Skeletal muscle satellite cell (primary cell): ENCODE results near the gene SDSL.

Experiments
- H3K27me3 ChIP-seq: 2 replicates; pipeline ENCODE4 v1.7.0; 2013; ENCODE audit warnings: low read length; ENCODE audit not compliant: control insufficient read depth, insufficient read depth
- H3K36me3 ChIP-seq: 2 replicates; pipeline ENCODE4 v1.7.0; 2013; ENCODE audit warnings: mild to moderate bottlenecking, control low read depth, low read length; ENCODE audit not compliant: insufficient read depth
- H3K4me1 ChIP-seq: 2 replicates; pipeline ENCODE4 v1.7.0; 2013; ENCODE audit warnings: low read length; ENCODE audit not compliant: control insufficient read depth, insufficient read depth
- H3K4me2 ChIP-seq: 2 replicates; pipeline ENCODE4 v1.7.0; 2013; ENCODE audit warnings: mild to moderate bottlenecking, low read length
- H3K4me3 ChIP-seq: 2 replicates; pipeline ENCODE4 v1.7.0; 2013; ENCODE audit warnings: low read length
- H3K9ac ChIP-seq: 2 replicates; pipeline ENCODE4 v1.7.0; 2013; ENCODE audit warnings: mild to moderate bottlenecking, low read depth, low read length, moderate library complexity
- H3K9me3 ChIP-seq: replicated peaks from 2 replicates; pipeline ENCODE4 v1.7.0; 2013; ENCODE audit warnings: mild to moderate bottlenecking, control low read depth, low read length

Gene SDSL

GRCh38 chr12:113440947-113441782 lies 19.0 kb downstream of the SDSL start:
- Histone ChIP-seq H3K27me3 (peaks cover 66% of the 10 kb centered on the region), H3K4me1 (no peaks in the 10 kb centered on the region), H3K4me2 (no peak overlapping the region), H3K4me3 (no peak overlapping the region), H3K9ac (no peak overlapping the region), H3K36me3 (no peaks in the 10 kb centered on the region), H3K9me3 (no peaks in the 10 kb centered on the region)

DNA sequence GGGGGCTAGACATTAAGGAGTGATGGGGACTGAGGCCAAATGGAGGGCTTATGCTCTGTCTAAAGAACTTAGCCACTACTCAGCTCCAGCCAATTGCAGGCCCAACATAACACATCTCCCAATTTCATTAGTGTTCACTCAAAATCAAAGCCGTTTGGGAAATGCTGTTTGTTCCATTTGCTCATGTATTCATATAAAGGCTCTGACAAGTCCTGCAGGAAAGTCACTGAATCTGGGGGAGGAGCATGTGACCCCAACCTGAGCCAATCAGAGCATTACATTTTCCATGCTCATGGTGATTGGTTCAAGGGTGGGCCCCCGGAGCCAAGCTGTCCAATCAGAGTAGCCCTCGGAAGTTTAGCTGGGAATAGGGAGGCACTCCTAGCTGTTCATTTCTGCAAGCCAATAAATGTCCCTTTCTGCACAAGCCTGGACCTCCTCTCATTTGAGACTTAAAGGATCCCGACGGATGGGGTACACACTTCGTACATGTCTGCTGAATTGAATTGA lies 20.9 kb downstream of the SDSL start:
- Histone ChIP-seq H3K4me1 (no peaks in the 10 kb centered on the region), H3K4me3 (no peak overlapping the region), H3K9ac (no peak overlapping the region), H3K27me3 (peaks cover 65% of the 10 kb centered on the region), H3K36me3 (no peaks in the 10 kb centered on the region), H3K4me2 (no peak overlapping the region), H3K9me3 (no peaks in the 10 kb centered on the region)

DNA sequence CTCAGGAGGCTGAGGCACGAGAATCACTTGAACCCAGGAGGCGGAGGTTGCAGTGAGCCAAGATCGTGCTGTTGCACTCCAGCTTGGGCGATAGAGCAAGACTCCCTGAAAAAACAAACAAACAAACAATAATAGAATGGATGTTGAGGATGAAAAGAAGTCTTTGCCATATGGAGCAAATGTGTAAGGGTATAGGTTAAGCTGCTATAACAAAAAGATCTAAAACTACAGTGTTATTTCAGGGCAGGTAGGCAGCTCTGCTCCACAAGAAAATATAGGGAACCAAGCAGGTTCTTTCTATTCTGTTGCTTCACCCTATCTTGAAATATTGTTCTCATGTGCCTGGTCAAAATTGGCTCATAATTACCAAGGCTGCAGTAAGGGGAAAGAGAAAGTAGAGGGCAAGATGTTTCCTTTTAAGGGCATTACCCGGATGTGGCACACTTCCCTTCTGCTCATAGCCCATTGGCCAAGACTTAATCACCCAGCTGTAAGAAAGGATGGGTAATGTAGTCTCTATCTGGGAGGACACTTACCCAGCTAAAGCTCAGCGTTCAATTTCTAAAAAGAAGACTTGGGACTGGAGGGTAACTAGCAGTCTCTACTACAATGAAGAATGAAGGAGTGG lies 23.5 kb downstream of the SDSL start:
- H3K9me3 ChIP-seq = no peaks in the 10 kb centered on the region
- no peak overlapping the region for H3K9ac ChIP-seq
- H3K4me3 ChIP-seq = no peak overlapping the region
- peaks cover 61% of the 10 kb centered on the region for H3K27me3 ChIP-seq
- no peaks in the 10 kb centered on the region for H3K36me3 ChIP-seq
- no peaks in the 10 kb centered on the region for H3K4me1 ChIP-seq
- no peak overlapping the region for H3K4me2 ChIP-seq

DNA sequence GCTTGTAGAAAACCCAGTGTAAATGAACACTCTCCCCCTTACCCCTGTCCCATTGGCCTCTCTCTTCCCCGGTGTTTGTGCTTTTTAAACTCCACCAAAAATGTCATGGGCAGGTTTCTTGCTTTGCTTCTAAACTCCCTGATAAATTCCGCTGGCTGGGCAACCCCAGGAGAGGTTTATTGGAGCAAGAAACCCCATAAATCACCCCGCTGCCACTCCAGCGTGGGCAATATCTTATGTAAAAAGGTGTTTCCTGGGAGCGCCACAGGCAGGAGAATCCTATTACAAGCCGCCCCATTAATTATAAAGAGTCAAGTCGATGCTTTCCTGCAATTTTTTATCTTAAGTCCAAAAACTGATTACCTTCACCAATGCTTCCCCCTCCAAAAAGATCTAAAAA lies 26.7 kb downstream of the SDSL start:
- H3K4me3 ChIP-seq = no peak overlapping the region
- H3K27me3 ChIP-seq = peaks cover 40% of the 10 kb centered on the region
- no peaks in the 10 kb centered on the region for H3K4me1 ChIP-seq
- H3K9me3 ChIP-seq = no peaks in the 10 kb centered on the region
- no peak overlapping the region for H3K4me2 ChIP-seq
- no peaks in the 10 kb centered on the region for H3K36me3 ChIP-seq
- no peak overlapping the region for H3K9ac ChIP-seq

DNA sequence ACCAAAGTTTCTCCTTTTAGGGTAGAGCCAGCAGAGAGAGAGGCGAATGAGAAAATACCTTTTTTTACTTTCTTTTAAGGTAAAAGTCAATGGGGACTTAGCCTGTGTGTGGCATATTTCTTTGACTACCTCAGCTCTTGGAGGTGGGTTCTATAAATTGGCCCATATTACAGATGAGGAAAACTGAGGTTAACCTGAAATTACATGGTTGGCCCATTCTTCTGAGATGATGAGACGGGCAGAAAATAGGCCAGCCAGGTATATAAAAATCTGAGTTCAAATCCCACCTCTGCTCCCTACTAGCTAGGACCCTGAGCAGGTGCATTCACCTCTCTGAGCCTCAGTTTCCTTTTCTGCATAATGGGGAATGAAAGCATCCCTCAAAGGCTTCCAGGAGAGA lies 27.1 kb downstream of the SDSL start:
- H3K4me3 ChIP-seq = no peak overlapping the region
- no peak overlapping the region for H3K9ac ChIP-seq
- peaks cover 36% of the 10 kb centered on the region for H3K27me3 ChIP-seq
- no peak overlapping the region for H3K4me2 ChIP-seq
- no peaks in the 10 kb centered on the region for H3K36me3 ChIP-seq
- H3K9me3 ChIP-seq = no peaks in the 10 kb centered on the region
- H3K4me1 ChIP-seq = no peaks in the 10 kb centered on the region

GRCh38 chr12:113449839-113450238 lies 27.7 kb downstream of the SDSL start:
- Histone ChIP-seq H3K9ac (no peak overlapping the region), H3K27me3 (peaks cover 34% of the 10 kb centered on the region), H3K9me3 (no peaks in the 10 kb centered on the region), H3K4me2 (no peak overlapping the region), H3K4me3 (no peak overlapping the region), H3K4me1 (no peaks in the 10 kb centered on the region), H3K36me3 (no peaks in the 10 kb centered on the region)

- Histone ChIP-seq H3K27me3 (peaks cover 37% of the 10 kb centered on the region), H3K36me3 (no peaks in the 10 kb centered on the region), H3K9me3 (no peaks in the 10 kb centered on the region), H3K4me3 (no peak overlapping the region), H3K9ac (no peak overlapping the region), H3K4me2 (no peak overlapping the region), H3K4me1 (no peaks in the 10 kb centered on the region)
These were observed 30.3 kb downstream of the SDSL start for GRCh38 chr12:113452458-113452857.

DNA sequence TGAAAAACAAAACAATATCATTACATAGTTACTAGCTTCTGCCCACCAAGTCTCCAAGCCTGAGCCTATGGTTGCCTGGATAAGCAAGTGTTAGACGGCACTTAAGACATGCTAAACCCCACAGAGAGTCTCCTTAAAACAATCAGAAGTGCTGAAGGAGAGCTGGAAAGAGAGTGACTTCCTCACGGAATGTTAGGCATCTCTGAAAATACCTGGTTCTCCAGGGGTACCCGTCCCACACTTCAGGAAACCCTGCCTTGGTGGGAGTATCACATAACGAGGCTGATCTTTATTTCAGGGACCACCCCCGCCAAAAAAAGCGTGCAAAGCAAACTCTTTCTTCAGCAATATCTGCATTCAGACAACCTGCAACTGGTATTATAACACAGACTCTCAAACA lies 31.1 kb downstream of the SDSL start:
- Histone ChIP-seq H3K4me1 (no peaks in the 10 kb centered on the region), H3K36me3 (no peaks in the 10 kb centered on the region), H3K27me3 (peaks cover 40% of the 10 kb centered on the region), H3K4me3 (no peak overlapping the region), H3K4me2 (no peak overlapping the region), H3K9ac (no peak overlapping the region), H3K9me3 (no peaks in the 10 kb centered on the region)

- Histone ChIP-seq H3K9ac (no peak overlapping the region), H3K27me3 (peaks cover 48% of the 10 kb centered on the region), H3K36me3 (no peaks in the 10 kb centered on the region), H3K4me3 (no peak overlapping the region), H3K9me3 (no peaks in the 10 kb centered on the region), H3K4me2 (no peak overlapping the region), H3K4me1 (no peaks in the 10 kb centered on the region)
These were observed 34.0 kb downstream of the SDSL start for GRCh38 chr12:113456199-113456598.

- no peak overlapping the region for H3K9ac ChIP-seq
- no peak overlapping the region for H3K4me3 ChIP-seq
- H3K36me3 ChIP-seq = no peaks in the 10 kb centered on the region
- no peak overlapping the region for H3K4me2 ChIP-seq
- no peaks in the 10 kb centered on the region for H3K4me1 ChIP-seq
- no peaks in the 10 kb centered on the region for H3K9me3 ChIP-seq
- H3K27me3 ChIP-seq = peaks cover 48% of the 10 kb centered on the region
These were observed 34.6 kb downstream of the SDSL start for GRCh38 chr12:113456761-113457160.

DNA sequence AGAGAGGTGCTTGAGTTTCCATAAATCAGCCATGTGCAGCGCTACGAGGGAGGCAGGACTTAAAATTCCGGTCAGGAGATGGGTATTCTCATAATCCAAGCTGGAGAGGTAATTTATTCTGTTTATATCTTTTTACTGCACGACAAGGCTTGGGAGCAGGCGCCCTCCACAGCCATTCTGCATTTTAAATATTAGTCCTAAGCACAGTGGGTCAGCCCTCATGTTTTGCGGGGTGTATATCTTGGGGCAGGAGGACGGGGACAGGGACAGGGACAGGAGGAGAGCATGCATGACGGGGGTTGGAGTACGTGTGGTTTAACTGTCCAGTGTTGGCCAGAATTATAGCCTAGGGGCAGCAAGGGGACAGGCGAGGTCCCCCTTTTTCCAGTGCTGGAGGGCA lies 35.0 kb downstream of the SDSL start:
- Histone ChIP-seq H3K9ac (no peak overlapping the region), H3K9me3 (no peaks in the 10 kb centered on the region), H3K4me1 (no peaks in the 10 kb centered on the region), H3K4me2 (no peak overlapping the region), H3K27me3 (peaks cover 48% of the 10 kb centered on the region), H3K36me3 (no peaks in the 10 kb centered on the region), H3K4me3 (no peak overlapping the region)

DNA sequence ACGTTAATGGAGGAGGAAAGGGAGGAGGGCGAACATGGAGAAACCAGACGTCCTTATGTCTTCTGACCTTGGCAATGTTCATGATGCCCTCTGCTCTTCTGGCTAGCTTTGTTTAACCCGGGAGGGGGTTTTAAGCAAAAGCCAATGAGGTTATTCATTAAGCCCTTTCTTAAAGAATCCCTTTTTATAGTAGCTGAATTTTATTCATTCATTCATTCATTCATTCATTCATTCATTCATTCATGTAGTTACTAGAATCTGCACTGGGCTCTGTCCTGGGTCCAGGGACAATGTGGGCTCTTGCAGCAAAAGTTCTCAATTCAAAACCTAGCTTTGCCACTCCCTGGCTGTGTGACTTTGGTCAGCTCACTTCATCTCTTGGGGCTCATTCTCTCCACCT lies 35.5 kb downstream of the SDSL start:
- Histone ChIP-seq H3K4me3 (no peak overlapping the region), H3K36me3 (no peaks in the 10 kb centered on the region), H3K4me1 (no peaks in the 10 kb centered on the region), H3K27me3 (peaks cover 48% of the 10 kb centered on the region), H3K9ac (no peak overlapping the region), H3K4me2 (no peak overlapping the region), H3K9me3 (no peaks in the 10 kb centered on the region)
